NCI-H748 (cell line): ENCODE results near the gene TNRC6C.
A peak's percentile ranks its signal among the peaks of the same experiment; 100 is the strongest.
"Not testable (repeated sequence)": the region's sequence is repeated elsewhere in the genome, so short reads cannot be mapped to it uniquely, and the experiment has no call there.

Experiments
- DNase-seq: peaks from one replicate; lab custom pipeline; 2025; ENCODE audit not compliant: unreplicated experiment; lab: John Stamatoyannopoulos, UW

Gene TNRC6C

DNA sequence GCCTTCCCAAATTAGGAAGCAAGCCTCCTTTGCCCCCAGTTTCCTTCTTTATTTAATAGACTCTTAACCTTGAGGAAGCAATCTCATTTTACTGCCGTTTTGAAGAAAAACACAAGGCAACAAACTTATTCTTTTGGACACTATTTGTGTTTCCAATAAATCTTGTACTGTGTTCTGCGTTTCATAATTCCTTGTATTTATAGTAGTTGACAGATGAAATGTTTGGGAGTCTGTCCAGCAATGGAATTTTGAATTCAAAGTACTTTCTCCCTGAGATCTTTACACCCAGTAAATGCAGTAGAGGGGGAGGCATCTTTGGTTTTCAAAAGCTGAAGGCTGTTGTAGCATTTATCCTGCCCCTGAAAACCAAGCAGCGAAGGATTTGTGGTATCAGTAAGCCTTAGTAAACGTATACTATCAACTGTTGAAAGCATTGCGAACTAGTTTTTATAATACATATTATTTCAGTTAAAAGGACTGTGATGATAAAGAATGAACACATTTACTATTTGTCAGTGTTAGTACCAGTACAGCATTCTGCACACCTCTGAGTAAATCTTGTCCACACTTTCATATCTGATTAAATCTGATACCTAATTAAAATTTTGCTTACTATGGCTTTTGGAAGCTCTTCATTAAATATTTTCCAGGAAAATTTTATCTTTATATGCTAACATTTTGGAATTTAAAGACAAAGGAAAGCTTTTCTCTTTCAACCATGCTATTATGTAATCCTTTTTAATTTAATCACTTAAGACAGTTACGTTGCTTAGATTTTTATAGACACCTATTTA lies 83.1 kb downstream of the TNRC6C start:
- DNase-seq = no peak

DNA sequence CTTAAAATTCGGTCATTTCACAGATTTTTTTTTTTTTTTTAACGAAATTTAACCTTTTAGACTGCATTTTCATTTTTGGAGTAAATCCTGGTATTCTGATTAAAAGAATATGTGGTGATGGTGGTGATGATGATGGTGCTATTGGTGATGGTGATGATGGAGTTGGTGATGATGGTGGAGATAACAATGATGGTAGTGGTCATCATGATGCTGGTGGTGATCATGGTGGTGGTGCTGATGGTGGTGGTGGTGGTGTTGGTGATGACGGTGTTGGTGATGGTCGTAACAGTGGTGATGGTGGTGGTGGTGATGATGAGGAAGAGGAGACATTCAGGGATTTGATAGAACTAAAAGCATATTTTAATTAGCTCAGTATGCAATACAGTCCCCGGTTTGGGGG lies 84.0 kb downstream of the TNRC6C start:
- DNase-seq = no peak

DNA sequence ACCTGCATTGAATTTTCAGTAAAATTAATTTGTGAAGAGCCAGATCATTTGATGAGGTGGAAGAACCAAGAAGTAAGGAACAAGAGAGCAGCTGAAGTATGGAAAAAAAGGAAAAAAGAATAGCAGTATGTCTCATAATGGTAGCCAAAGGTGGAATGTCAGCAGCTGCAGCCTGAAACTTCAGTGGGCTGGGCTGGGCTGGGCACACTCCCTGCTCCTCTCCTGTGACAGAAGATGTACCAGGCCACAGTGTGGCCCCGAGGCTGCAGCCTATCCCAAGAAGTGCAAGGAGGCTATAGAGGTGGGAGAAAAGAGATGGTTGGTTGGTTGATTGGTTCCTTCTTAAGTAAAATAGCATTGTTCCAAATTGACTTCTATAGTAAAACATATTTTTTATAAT lies 84.5 kb downstream of the TNRC6C start:
- DNase-seq = no peak

DNA sequence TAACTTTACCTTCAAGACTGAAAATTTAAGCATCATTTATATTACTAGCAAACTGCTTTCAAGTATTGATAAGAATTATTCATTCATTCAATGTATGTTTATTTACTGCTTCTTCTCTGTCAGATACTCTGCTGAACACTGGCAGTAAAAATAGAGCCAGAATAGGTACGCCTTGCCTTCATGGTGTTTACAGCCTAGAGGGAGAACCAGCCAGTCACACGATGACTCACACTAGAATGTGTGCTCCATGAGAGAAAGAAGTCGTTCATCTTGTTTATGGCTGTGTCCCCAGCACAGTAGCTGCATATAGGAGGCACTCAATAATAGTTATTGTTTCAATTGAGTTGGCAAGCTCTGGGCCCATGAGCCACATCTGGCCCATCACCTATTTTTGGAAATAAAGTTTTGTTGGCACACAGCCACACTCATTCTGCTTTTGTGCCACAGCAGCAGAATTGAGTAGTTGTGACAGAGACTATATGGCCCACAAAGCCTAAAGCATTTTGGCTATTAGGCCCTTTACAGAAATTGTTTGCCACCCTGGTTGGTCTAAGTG lies 85.9 kb downstream of the TNRC6C start:
- no peak for DNase-seq

GRCh38 chr17:78045316-78045715 lies 86.8 kb downstream of the TNRC6C start:
- no peak for DNase-seq

DNA sequence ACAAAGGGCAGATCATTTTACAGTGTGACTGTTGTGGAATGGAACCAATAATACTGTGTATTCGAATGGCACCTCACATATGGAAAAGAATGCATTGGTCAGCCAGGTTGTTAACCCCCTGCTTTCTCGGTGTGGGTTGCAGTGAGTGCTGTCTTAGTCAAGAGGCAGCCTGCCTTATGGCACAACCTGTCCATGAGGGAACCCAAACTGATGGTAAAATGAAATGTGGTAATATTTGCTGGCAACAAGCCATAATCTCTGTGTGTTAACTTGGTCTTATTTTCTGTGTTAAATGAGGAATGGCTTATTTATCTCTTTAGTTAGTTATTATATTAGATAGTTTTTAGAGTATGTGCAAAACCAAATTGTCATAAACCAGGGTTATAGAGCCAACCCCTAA lies 88.4 kb downstream of the TNRC6C start:
- DNase-seq = no peak

DNA sequence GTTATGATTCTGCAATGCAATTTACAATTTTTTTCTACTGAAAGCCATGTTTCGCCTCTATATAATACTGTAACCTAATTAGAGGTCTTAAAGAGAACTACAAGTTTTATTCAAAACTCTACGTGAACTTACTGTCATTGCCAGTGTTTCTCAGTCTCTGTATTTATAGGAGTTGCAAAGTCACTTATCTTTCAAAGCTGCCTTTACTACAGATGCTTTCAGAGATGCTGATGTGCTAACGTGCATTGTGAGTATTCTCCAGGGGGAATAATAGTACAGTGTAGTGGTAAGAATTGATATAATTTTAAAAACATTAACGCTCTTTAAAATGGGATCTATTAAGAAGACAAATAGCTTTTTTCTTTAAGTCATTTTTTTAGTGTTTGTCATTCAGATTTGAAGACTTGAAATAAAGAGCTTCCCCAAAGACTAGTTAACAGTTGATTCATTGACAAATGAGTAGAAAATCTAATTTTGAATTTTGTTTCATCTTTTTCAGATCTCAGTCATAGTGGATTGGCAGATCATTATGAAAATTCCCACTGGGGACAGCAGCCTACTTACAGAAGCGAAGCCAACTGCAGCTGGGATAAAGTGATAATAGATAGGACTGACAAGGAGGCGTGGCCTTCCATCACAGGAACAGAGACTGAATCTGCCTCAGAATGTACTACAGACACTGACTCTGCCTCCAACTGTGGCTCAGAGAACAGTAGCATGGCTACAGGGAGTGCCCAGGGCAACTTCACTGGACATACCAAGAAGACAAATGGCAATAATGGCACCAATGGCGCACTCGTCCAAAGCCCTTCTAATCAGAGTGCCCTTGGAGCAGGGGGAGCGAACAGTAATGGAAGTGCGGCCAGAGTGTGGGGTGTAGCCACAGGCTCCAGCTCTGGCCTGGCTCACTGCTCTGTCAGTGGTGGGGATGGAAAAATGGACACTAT lies 90.1 kb downstream of the TNRC6C start:
- DNase-seq = no peak

DNA sequence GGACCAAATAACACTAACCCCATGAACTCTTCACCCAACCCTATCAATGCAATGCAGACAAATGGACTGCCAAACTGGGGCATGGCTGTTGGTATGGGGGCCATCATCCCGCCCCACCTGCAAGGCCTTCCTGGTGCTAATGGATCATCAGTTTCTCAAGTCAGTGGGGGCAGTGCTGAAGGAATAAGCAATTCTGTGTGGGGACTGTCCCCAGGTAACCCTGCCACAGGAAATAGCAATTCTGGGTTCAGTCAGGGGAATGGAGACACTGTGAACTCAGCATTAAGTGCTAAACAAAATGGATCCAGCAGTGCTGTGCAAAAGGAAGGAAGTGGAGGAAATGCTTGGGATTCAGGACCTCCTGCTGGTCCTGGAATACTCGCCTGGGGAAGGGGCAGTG lies 91.1 kb downstream of the TNRC6C start:
- no peak for DNase-seq

DNA sequence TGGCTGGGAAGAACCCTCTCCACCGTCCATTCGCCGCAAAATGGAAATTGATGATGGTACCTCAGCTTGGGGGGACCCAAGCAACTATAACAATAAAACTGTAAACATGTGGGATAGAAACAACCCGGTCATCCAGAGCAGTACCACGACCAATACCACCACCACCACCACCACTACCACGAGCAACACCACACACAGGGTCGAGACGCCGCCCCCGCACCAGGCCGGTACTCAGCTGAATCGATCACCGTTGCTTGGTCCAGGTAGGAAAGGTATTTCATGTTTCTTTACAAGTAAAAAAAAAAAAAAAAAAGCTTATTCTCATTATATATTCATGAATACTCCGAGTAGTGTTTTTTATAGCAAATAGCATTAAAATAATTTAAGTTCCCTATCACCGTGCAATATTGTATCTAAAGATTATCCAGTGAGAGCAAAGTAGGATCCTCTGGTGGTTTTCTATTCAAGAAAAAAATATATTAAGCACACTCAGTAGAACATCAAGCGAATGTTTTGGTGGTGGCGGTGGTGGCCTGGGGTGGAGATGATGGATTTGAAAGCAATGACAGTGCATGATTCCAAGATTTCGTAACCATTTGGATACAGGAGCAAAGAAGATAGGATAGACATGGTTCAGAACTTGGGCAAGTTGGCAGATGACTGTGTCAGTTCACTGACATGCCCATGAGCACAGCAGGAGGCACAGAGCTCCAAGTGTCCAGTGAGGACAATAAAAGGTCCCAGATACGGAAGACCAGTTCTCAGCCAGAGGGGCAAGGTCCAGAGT lies 92.9 kb downstream of the TNRC6C start:
- no peak for DNase-seq

GRCh38 chr17:78053777-78054468 lies 95.4 kb downstream of the TNRC6C start:
- DNase-seq = no peak

- no peak for DNase-seq
Measured at GRCh38 chr17:78057113-78057740, 98.7 kb downstream of the TNRC6C start.

- peak; percentile 18 for DNase-seq
Measured at GRCh38 chr17:78058001-78058400, 99.5 kb downstream of the TNRC6C start.

DNA sequence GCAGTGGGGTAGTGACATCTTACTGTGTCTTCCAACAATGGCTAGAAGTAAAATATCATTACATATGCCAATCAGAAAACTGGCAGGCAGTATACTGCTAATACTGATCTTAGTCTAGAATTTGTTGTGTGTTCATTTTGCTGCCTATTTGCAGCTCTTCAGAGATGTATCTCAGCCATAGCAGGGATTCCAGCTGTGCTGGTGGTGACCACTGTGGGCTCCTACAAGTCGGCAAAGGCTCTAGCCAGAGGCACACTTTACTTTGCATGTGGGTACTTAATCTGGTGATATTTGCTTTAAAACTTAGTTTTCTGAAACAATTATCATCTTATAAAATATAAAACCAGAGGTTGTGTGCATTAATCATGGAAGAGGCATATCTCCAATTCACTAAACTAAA lies 100.1 kb downstream of the TNRC6C start:
- no peak for DNase-seq

DNA sequence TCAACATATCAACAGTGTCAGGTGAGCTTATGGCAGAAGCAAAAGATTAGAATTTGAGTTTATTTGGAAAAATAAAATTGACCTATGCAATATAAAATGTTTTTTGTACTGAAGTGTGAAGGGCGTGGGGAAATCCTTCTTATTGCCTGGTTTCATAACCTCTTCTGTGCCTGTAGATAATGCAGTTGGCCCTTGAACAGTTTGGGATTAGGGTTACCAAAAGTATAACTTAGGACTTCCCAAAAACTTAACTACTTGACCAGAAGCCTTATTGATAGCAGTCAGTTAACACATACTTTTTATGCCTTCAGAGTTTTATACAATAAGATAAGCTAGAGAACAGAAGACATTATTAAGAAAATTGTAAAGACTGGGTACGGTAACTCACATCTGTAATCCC lies 104.1 kb downstream of the TNRC6C start:
- no peak for DNase-seq

DNA sequence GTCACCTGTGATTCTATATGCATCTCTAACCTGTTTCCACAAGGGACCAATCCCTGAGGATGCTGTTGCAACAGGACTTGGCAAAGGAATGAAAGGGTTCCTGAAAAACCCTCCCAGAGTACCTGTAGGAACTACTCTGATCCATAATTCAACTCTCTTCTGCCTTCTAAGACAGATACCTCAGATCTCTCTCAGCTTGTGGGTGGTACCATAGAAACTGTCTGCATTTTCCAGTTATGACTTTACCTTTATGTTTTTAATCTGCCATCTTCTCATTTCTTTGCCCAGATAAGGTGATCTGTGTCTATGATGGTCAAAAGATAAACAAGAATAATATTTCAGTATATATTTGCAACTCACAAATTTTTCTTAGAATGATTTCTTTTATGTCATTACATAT lies 105.0 kb downstream of the TNRC6C start:
- no peak for DNase-seq

GRCh38 chr17:78064708-78065107 lies 106.2 kb downstream of the TNRC6C start:
- DNase-seq = no peak

DNA sequence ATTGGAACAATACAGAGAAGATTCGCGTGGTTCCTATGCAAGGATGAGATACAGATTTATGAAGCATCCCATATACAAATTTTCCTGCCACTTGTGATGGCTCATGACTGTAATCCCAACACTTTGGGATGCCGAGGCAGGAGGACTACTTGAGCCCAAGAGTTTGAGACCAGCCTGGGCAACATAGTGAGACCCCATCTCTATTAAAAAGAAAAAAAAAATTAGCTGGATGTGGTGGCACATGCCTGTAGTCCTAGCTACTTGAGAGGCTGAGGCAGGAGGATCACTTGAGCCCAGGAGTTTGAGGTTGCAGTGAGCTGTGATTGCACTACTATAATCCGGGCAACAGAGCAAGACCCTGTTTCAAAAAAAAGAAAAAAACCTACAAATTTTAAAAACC lies 108.5 kb downstream of the TNRC6C start:
- not testable (repeated sequence) for DNase-seq

GRCh38 chr17:78069695-78070094 lies 111.2 kb downstream of the TNRC6C start:
- DNase-seq = no peak

DNA sequence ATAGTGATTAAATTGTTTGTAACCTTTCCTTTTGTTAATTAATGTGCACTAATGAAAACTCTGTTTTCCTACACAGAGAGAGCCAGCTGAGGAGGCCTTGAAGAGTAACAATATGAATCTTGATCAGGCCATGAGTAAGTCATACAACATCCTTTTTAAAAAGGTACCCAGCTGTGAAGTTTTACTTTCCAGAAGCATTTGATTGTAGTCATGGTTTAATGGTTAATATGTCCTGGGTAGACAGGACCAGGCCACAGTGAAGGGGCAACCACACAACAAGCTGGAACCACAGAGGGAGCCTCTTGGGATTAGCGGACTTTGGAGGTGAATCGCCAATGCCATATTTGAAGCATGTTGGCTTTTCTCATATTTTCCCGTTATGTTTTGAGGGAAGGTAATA lies 114.5 kb downstream of the TNRC6C start:
- no peak for DNase-seq

GRCh38 chr17:78075011-78075410 lies 116.5 kb downstream of the TNRC6C start:
- no peak for DNase-seq
